Measurements from ENCODE around the gene PRKN. TPM values are rescaled to one million over a fixed set of nuclear protein-coding genes. Genes with fewer than 3 reads are reported as not detected.

The PRKN gene
- total RNA-seq, 1 experiment from 2014 or later, result 1.2 TPM

DNA sequence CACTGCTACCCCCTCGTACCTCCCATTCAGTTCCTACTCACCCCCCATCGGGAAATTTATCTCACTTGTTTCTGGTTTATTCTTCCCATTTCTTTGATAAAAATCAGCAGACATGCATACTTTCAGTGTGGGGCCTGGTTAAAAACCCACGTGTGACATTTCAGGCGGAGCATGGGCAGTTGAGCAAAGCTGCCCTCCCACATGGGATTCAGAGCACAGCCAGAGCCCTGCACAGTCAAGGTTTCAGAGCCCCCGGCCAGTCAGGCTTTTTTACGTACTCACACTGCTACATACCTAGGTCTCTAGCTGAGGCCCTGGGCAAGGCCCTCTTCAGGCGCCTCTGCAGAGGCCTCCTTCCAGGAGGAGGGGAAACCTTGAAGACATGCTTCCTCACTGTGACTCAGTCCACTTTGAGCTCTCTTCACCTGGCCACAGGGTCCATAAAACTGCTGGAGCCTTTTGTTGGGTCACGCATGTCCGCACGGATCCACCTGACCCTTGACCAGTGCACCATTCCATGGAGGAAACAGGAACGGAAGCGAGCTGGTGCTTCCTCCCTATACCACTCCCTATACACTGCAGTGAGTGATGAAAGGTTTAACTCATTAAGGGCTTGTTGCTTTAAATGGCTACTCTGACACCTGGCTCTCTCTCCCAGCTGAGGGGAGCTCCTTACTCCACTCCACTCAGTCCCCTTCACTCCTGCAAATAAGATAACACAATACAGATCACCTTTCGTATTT lies 713.3 kb downstream of the PRKN start:
- TF ChIP-seq, protein P1, sequence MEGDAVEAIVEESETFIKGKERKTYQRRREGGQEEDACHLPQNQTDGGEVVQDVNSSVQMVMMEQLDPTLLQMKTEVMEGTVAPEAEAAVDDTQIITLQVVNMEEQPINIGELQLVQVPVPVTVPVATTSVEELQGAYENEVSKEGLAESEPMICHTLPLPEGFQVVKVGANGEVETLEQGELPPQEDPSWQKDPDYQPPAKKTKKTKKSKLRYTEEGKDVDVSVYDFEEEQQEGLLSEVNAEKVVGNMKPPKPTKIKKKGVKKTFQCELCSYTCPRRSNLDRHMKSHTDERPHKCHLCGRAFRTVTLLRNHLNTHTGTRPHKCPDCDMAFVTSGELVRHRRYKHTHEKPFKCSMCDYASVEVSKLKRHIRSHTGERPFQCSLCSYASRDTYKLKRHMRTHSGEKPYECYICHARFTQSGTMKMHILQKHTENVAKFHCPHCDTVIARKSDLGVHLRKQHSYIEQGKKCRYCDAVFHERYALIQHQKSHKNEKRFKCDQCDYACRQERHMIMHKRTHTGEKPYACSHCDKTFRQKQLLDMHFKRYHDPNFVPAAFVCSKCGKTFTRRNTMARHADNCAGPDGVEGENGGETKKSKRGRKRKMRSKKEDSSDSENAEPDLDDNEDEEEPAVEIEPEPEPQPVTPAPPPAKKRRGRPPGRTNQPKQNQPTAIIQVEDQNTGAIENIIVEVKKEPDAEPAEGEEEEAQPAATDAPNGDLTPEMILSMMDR (conservative IDR thresholded peaks at IDR 0.05; ENCODE audit: low read depth, low read length), result no peak
- no peak for TF ChIP-seq EZH2 (IDR thresholded peaks at IDR 0.05; ENCODE audit: borderline replicate concordance, low read depth, low read length, poor library complexity, severe bottlenecking)
- CTCF ChIA-PET, result no interaction called here

DNA sequence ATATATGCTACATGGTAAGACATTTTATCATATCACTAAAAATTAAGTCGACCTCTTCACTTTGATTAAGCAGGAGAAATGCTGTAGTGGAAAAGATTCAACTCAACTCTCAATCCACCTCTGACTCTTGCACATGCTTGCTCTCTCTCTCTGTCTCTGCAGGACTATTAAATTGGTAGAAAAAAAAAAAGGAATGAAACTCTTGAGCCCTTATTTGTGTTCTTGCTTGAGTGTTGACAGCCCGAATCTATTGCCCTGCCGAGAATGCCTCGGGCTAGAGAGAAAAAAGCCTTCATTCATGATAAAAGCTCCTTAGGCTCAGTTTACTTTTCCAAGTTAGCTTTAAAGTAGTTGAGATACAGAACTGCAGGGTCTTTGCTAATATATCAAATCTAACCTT lies 722.2 kb downstream of the PRKN start:
- H3K36me3 ChIP-seq (ENCODE audit: insufficient read depth, low read length, poor library complexity, severe bottlenecking), result no peaks in the 10 kb centered on the region
- no peak for DNase-seq (ENCODE audit: low spot score)
- no peak overlapping the region for H3K27ac ChIP-seq (ENCODE audit: low read depth, low read length, poor library complexity, severe bottlenecking)
- no TSS peak for BruUV-seq (replicated peaks)
- H3K4me3 ChIP-seq (ENCODE audit: low read depth, low read length, poor library complexity, severe bottlenecking), result no peak overlapping the region
- intact Hi-C loops (cut with micrococcal nuclease; ENCODE audit: unreplicated experiment), result no loop called here
- CTCF ChIA-PET, result no interaction called here
- no peaks in the 10 kb centered on the region for H3K4me1 ChIP-seq (ENCODE audit: insufficient read depth, low read length, poor library complexity, severe bottlenecking)
- H3K27me3 ChIP-seq (replicated peaks; ENCODE audit: insufficient read depth, low read depth, low read length, poor library complexity), result no peaks in the 10 kb centered on the region
- peaks cover 11% of the 10 kb centered on the region for H3K9me3 ChIP-seq (ENCODE audit: low read depth, low read length, poor library complexity, severe bottlenecking)
- POLR2A ChIA-PET (ENCODE audit: low non-redundant PET), result no interaction called here
- TF ChIP-seq, protein P1 (conservative IDR thresholded peaks at IDR 0.05; ENCODE audit: low read depth, low read length), result no peak
- TF ChIP-seq EZH2 (IDR thresholded peaks at IDR 0.05; ENCODE audit: borderline replicate concordance, low read depth, low read length, poor library complexity, severe bottlenecking), result no peak

More for the DNA sequence above, 713.3 kb downstream of the PRKN start:
- Histone ChIP-seq H3K36me3 (ENCODE audit: insufficient read depth, low read length, poor library complexity, severe bottlenecking) (no peaks in the 10 kb centered on the region), H3K27ac (ENCODE audit: low read depth, low read length, poor library complexity, severe bottlenecking) (no peak overlapping the region), H3K4me3 (ENCODE audit: low read depth, low read length, poor library complexity, severe bottlenecking) (no peak overlapping the region), H3K27me3 (replicated peaks; ENCODE audit: insufficient read depth, low read depth, low read length, poor library complexity) (no peaks in the 10 kb centered on the region), H3K9me3 (ENCODE audit: low read depth, low read length, poor library complexity, severe bottlenecking) (no peaks in the 10 kb centered on the region), H3K4me1 (ENCODE audit: insufficient read depth, low read length, poor library complexity, severe bottlenecking) (no peaks in the 10 kb centered on the region)
- intact Hi-C loops (cut with micrococcal nuclease; ENCODE audit: unreplicated experiment), result no loop called here
- POLR2A ChIA-PET (ENCODE audit: low non-redundant PET), result no interaction called here
- DNase-seq (ENCODE audit: low spot score), result no peak
- BruUV-seq (replicated peaks), result no TSS peak

DNA sequence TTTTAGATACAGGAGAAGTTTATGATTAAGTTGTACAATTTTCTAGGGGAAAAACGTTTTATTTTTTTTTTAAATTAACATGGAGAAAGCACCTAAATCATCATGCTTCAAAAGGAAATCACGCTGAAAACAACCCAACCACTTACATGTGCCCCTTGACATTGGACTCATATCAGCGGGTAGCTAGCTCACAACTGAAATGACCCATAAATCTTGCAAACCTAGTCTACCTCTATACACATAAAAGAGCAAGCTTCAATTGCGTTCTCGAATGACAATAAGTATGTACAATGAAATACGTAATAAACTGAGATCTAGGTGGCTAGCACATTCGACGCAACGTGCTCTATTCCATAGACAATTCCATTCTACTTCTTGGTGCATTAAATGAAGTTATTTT lies 730.8 kb downstream of the PRKN start:
- CTCF ChIA-PET, result no interaction called here

More for the DNA sequence above, 730.8 kb downstream of the PRKN start:
- no peaks in the 10 kb centered on the region for H3K27me3 ChIP-seq (replicated peaks; ENCODE audit: insufficient read depth, low read depth, low read length, poor library complexity)
- DNase-seq (ENCODE audit: low spot score), result no peak
- no TSS peak for BruUV-seq (replicated peaks)
- intact Hi-C loops (cut with micrococcal nuclease; ENCODE audit: unreplicated experiment), result no loop called here
- H3K27ac ChIP-seq (ENCODE audit: low read depth, low read length, poor library complexity, severe bottlenecking), result no peak overlapping the region
- POLR2A ChIA-PET (ENCODE audit: low non-redundant PET), result no interaction called here
- no peak for TF ChIP-seq EZH2 (IDR thresholded peaks at IDR 0.05; ENCODE audit: borderline replicate concordance, low read depth, low read length, poor library complexity, severe bottlenecking)
- TF ChIP-seq, protein P1 (conservative IDR thresholded peaks at IDR 0.05; ENCODE audit: low read depth, low read length), result no peak
- H3K36me3 ChIP-seq (ENCODE audit: insufficient read depth, low read length, poor library complexity, severe bottlenecking), result no peaks in the 10 kb centered on the region
- H3K9me3 ChIP-seq (ENCODE audit: low read depth, low read length, poor library complexity, severe bottlenecking), result peaks cover 7% of the 10 kb centered on the region
- H3K4me1 ChIP-seq (ENCODE audit: insufficient read depth, low read length, poor library complexity, severe bottlenecking), result no peaks in the 10 kb centered on the region
- H3K4me3 ChIP-seq (ENCODE audit: low read depth, low read length, poor library complexity, severe bottlenecking), result no peak overlapping the region

Measured in A673 (cell line).